ENCODE measurements around the gene CAMK2D.

Gene CAMK2D

GRCh38 chr4:113444386-113444785, 317.2 kb downstream of the CAMK2D start:
- DNase-seq (ENCODE audit: low read depth, low spot score): no peak

GRCh38 chr4:113442826-113443225, 318.7 kb downstream of the CAMK2D start:
- no peak for DNase-seq (ENCODE audit: low read depth, low spot score)

GRCh38 chr4:113440371-113440770, 321.2 kb downstream of the CAMK2D start:
- no peak for DNase-seq (ENCODE audit: low read depth, low spot score)

- no peak for DNase-seq (ENCODE audit: low read depth, low spot score)
These were observed 322.9 kb downstream of the CAMK2D start for GRCh38 chr4:113438596-113438995.

GRCh38 chr4:113437129-113437528, 324.4 kb downstream of the CAMK2D start:
- no peak for DNase-seq (ENCODE audit: low read depth, low spot score)

- no peak for DNase-seq (ENCODE audit: low read depth, low spot score)
These were observed 325.2 kb downstream of the CAMK2D start for GRCh38 chr4:113436360-113436759.

GRCh38 chr4:113435893-113436292, 325.6 kb downstream of the CAMK2D start:
- no peak for DNase-seq (ENCODE audit: low read depth, low spot score)

GRCh38 chr4:113434247-113434587, 327.3 kb downstream of the CAMK2D start:
- DNase-seq (ENCODE audit: low read depth, low spot score): no peak

GRCh38 chr4:113433536-113434246, 327.8 kb downstream of the CAMK2D start:
- no peak for DNase-seq (ENCODE audit: low read depth, low spot score)

GRCh38 chr4:113433116-113433515, 328.4 kb downstream of the CAMK2D start:
- no peak for DNase-seq (ENCODE audit: low read depth, low spot score)

- no peak for DNase-seq (ENCODE audit: low read depth, low spot score)
These were observed 337.9 kb downstream of the CAMK2D start for GRCh38 chr4:113423631-113424030.

- DNase-seq (ENCODE audit: low read depth, low spot score): no peak
These were observed 340.6 kb downstream of the CAMK2D start for GRCh38 chr4:113420938-113421337.

- no peak for DNase-seq (ENCODE audit: low read depth, low spot score)
These were observed 341.9 kb downstream of the CAMK2D start for GRCh38 chr4:113419631-113420030.

GRCh38 chr4:113411496-113411938, 350.0 kb downstream of the CAMK2D start:
- DNase-seq (ENCODE audit: low read depth, low spot score): no peak

GRCh38 chr4:113410686-113411085, 350.9 kb downstream of the CAMK2D start:
- no peak for DNase-seq (ENCODE audit: low read depth, low spot score)

GRCh38 chr4:113409181-113409580, 352.4 kb downstream of the CAMK2D start:
- no peak for DNase-seq (ENCODE audit: low read depth, low spot score)

GRCh38 chr4:113407409-113407808, 354.1 kb downstream of the CAMK2D start:
- no peak for DNase-seq (ENCODE audit: low read depth, low spot score)

- no peak for DNase-seq (ENCODE audit: low read depth, low spot score)
These were observed 354.9 kb downstream of the CAMK2D start for GRCh38 chr4:113406723-113407016.

GRCh38 chr4:113405874-113406722, 355.4 kb downstream of the CAMK2D start:
- no peak for DNase-seq (ENCODE audit: low read depth, low spot score)

- no peak for DNase-seq (ENCODE audit: low read depth, low spot score)
These were observed 356.7 kb downstream of the CAMK2D start for GRCh38 chr4:113404841-113405240.

- DNase-seq (ENCODE audit: low read depth, low spot score): no peak
These were observed 357.4 kb downstream of the CAMK2D start for GRCh38 chr4:113404167-113404571.

Data from activated naive CD8-positive, alpha-beta T cell treated with anti-CD3 and anti-CD28 coated beads, Interleukin-2, amount 50 U/mL, for 16 hours (primary cell).